ENCODE measurements around the gene IMMP2L. TPM values are rescaled to one million over a fixed set of nuclear protein-coding genes. Genes with fewer than 3 reads are reported as not detected.

Gene IMMP2L
- total RNA-seq, 1 experiment from 2014 or later = 8.8 TPM

DNA sequence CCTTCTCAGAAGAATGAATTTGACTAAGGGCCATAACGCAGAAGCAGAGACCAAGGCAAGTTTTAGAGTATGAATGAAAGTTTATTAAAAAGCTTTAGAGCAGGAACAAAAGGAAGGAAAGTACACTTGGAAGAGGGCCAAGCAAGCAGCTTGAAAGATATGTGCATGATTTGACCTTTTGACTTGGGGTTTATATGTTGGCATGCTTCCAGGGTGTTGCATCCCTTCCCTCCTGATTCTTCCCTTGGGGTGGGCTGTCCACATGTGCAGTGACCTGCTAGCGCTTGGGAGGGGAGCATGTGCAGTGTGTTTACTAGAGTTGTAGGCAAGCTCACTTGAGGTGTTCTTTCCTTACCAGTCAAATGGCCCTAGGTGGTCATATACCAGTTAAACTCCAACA lies 509.3 kb downstream of the IMMP2L start:
- Histone ChIP-seq H3K36me3 (ENCODE audit: control insufficient read depth, insufficient read depth, low read length) (no peaks in the 10 kb centered on the region), H3K4me3 (ENCODE audit: low read depth in 2 of 2, low read length in 2 of 2) (no peak overlapping the region), H3K4me1 (ENCODE audit: control insufficient read depth, insufficient read depth, low read length) (no peaks in the 10 kb centered on the region), H3K9me3 (ENCODE audit: control insufficient read depth, insufficient read depth, low read depth, low read length) (no peaks in the 10 kb centered on the region), H3K27me3 (ENCODE audit: control insufficient read depth, insufficient read depth, low read length) (no peaks in the 10 kb centered on the region), H3K27ac (ENCODE audit: low read length) (no peak overlapping the region)
- intact Hi-C loops (cut with micrococcal nuclease; ENCODE audit: unreplicated experiment) (no loop called here), in situ Hi-C loops (cut with HindIII; ENCODE audit: low pct_unique_long_range_greater_than_20kb, low sequenced_read_pairs) (no loop called here)
- no TSS peak for BruUV-seq (replicated peaks)
- DNase-seq (ENCODE audit: low read depth, low spot score) (no peak), ATAC-seq (no peak)
- POLR2A ChIA-PET = no interaction called here
- CTCF ChIA-PET = no interaction called here
- TF ChIP-seq, protein P1, sequence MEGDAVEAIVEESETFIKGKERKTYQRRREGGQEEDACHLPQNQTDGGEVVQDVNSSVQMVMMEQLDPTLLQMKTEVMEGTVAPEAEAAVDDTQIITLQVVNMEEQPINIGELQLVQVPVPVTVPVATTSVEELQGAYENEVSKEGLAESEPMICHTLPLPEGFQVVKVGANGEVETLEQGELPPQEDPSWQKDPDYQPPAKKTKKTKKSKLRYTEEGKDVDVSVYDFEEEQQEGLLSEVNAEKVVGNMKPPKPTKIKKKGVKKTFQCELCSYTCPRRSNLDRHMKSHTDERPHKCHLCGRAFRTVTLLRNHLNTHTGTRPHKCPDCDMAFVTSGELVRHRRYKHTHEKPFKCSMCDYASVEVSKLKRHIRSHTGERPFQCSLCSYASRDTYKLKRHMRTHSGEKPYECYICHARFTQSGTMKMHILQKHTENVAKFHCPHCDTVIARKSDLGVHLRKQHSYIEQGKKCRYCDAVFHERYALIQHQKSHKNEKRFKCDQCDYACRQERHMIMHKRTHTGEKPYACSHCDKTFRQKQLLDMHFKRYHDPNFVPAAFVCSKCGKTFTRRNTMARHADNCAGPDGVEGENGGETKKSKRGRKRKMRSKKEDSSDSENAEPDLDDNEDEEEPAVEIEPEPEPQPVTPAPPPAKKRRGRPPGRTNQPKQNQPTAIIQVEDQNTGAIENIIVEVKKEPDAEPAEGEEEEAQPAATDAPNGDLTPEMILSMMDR (IDR thresholded peaks at IDR 0.05) = no peak
- TF ChIP-seq TCF7L2 (IDR thresholded peaks at IDR 0.05; ENCODE audit: low read depth, low read length) = no peak

DNA sequence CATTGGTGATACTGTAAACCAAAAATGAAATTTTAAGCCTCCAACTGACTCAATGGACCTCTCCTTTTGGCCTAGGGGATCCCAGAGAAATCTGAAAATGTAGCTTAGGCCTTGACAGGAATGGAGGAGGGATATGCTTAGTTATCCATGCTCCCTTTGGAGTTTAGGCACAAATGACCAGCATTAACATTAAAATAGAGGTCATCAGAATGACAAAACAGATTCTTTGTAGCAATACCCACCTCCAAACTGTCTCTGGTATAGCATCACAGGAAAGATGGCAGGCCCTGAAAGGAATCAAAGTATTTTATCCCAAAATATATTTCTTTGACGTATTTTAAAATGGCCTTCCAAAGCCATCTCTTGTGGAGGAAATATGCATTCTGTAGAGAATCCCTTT lies 510.5 kb downstream of the IMMP2L start:
- no peak for TF ChIP-seq SIN3A (IDR thresholded peaks at IDR 0.05; ENCODE audit: borderline replicate concordance, insufficient read depth, low read depth, low read length)
- ChIA-PET CTCF (no interaction called here), POLR2A (no interaction called here)
- no peak overlapping the region for H3K27ac ChIP-seq (ENCODE audit: low read length)
- in situ Hi-C loops (cut with HindIII; ENCODE audit: low pct_unique_long_range_greater_than_20kb, low sequenced_read_pairs) = no loop called here
- no peaks in the 10 kb centered on the region for H3K36me3 ChIP-seq (ENCODE audit: control insufficient read depth, insufficient read depth, low read length)
- intact Hi-C loops (cut with micrococcal nuclease; ENCODE audit: unreplicated experiment) = no loop called here
- H3K4me1 ChIP-seq (ENCODE audit: control insufficient read depth, insufficient read depth, low read length) = no peaks in the 10 kb centered on the region
- no peaks in the 10 kb centered on the region for H3K27me3 ChIP-seq (ENCODE audit: control insufficient read depth, insufficient read depth, low read length)
- no peak for ATAC-seq
- no peak overlapping the region for H3K4me3 ChIP-seq (ENCODE audit: low read depth in 2 of 2, low read length in 2 of 2)
- BruUV-seq (replicated peaks) = no TSS peak
- no peaks in the 10 kb centered on the region for H3K9me3 ChIP-seq (ENCODE audit: control insufficient read depth, insufficient read depth, low read depth, low read length)
- no peak for DNase-seq (ENCODE audit: low read depth, low spot score)

DNA sequence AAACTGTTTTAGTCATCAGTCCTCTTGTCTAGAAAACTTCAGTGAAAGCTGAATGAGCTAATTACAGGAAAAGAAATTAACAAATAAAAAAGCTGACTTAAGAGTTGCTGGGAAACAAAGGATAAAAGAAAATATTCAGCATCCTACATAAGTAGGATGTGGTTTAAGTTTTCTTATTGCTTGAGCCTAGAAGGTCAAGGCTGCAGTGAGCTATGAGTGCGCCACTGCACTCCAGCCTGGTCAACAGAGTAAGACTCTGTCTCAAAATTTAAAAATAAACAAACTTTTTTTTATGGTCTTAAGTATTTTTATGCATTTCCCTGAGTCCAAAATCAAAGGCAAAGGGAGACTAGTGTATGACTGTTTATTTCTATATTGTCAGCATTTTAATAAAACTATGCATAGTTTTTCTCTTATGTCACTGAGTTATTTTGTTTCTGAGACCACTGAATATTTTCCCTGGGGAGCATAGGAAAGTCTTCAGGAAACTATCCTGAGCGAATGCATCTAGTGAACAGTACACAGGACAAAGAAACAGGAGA lies 511.3 kb downstream of the IMMP2L start:
- POLR2A ChIA-PET = no interaction called here
- TF ChIP-seq SIN3A (IDR thresholded peaks at IDR 0.05; ENCODE audit: borderline replicate concordance, insufficient read depth, low read depth, low read length) (no peak), TCF7L2 (IDR thresholded peaks at IDR 0.05; ENCODE audit: low read depth, low read length) (no peak), POLR2AphosphoS5 (IDR thresholded peaks at IDR 0.05; ENCODE audit: low read depth, low read length) (no peak)
- TF ChIP-seq, protein P1 (IDR thresholded peaks at IDR 0.05) = no peak
- TF ChIP-seq, protein P2, sequence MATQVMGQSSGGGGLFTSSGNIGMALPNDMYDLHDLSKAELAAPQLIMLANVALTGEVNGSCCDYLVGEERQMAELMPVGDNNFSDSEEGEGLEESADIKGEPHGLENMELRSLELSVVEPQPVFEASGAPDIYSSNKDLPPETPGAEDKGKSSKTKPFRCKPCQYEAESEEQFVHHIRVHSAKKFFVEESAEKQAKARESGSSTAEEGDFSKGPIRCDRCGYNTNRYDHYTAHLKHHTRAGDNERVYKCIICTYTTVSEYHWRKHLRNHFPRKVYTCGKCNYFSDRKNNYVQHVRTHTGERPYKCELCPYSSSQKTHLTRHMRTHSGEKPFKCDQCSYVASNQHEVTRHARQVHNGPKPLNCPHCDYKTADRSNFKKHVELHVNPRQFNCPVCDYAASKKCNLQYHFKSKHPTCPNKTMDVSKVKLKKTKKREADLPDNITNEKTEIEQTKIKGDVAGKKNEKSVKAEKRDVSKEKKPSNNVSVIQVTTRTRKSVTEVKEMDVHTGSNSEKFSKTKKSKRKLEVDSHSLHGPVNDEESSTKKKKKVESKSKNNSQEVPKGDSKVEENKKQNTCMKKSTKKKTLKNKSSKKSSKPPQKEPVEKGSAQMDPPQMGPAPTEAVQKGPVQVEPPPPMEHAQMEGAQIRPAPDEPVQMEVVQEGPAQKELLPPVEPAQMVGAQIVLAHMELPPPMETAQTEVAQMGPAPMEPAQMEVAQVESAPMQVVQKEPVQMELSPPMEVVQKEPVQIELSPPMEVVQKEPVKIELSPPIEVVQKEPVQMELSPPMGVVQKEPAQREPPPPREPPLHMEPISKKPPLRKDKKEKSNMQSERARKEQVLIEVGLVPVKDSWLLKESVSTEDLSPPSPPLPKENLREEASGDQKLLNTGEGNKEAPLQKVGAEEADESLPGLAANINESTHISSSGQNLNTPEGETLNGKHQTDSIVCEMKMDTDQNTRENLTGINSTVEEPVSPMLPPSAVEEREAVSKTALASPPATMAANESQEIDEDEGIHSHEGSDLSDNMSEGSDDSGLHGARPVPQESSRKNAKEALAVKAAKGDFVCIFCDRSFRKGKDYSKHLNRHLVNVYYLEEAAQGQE (IDR thresholded peaks at IDR 0.05; ENCODE audit: insufficient read depth in 1 of 2, low read depth in 2 of 2, low read length in 1 of 2) = no peak
- no peak overlapping the region for H3K27ac ChIP-seq (ENCODE audit: low read length)
- BruUV-seq (replicated peaks) = no TSS peak
- H3K36me3 ChIP-seq (ENCODE audit: control insufficient read depth, insufficient read depth, low read length) = no peaks in the 10 kb centered on the region
- no peak for ATAC-seq
- H3K27me3 ChIP-seq (ENCODE audit: control insufficient read depth, insufficient read depth, low read length) = no peaks in the 10 kb centered on the region
- in situ Hi-C loops (cut with HindIII; ENCODE audit: low pct_unique_long_range_greater_than_20kb, low sequenced_read_pairs) = no loop called here
- no peaks in the 10 kb centered on the region for H3K9me3 ChIP-seq (ENCODE audit: control insufficient read depth, insufficient read depth, low read depth, low read length)
- no peak overlapping the region for H3K4me3 ChIP-seq (ENCODE audit: low read depth in 2 of 2, low read length in 2 of 2)
- no peak for DNase-seq (ENCODE audit: low read depth, low spot score)
- intact Hi-C loops (cut with micrococcal nuclease; ENCODE audit: unreplicated experiment) = no loop called here
- no peaks in the 10 kb centered on the region for H3K4me1 ChIP-seq (ENCODE audit: control insufficient read depth, insufficient read depth, low read length)
- CTCF ChIA-PET = no interaction called here
